Measurements from ENCODE around the gene ALDH7A1.

The ALDH7A1 gene

GRCh38 chr5:126508251-126508961 lies 86.6 kb downstream of the ALDH7A1 start:
- no peak for DNase-seq (ENCODE audit: low spot score)

- DNase-seq (ENCODE audit: low spot score): no peak
Observed at GRCh38 chr5:126506079-126506478, 88.9 kb downstream of the ALDH7A1 start.

GRCh38 chr5:126503602-126504104 lies 91.4 kb downstream of the ALDH7A1 start:
- DNase-seq (ENCODE audit: low spot score): no peak

GRCh38 chr5:126501448-126501847 lies 93.6 kb downstream of the ALDH7A1 start:
- no peak for DNase-seq (ENCODE audit: low spot score)

- no peak for DNase-seq (ENCODE audit: low spot score)
Observed at GRCh38 chr5:126499853-126500342, 95.1 kb downstream of the ALDH7A1 start.

GRCh38 chr5:126499278-126499677 lies 95.7 kb downstream of the ALDH7A1 start:
- DNase-seq (ENCODE audit: low spot score): no peak

GRCh38 chr5:126497506-126497905 lies 97.5 kb downstream of the ALDH7A1 start:
- DNase-seq (ENCODE audit: low spot score): no peak

GRCh38 chr5:126494393-126494792 lies 100.6 kb downstream of the ALDH7A1 start:
- no peak for DNase-seq (ENCODE audit: low spot score)

- no peak for DNase-seq (ENCODE audit: low spot score)
Observed at GRCh38 chr5:126492939-126493338, 102.1 kb downstream of the ALDH7A1 start.

- no peak for DNase-seq (ENCODE audit: low spot score)
Observed at GRCh38 chr5:126490167-126490940, 104.7 kb downstream of the ALDH7A1 start.

GRCh38 chr5:126488443-126489065 lies 106.5 kb downstream of the ALDH7A1 start:
- no peak for DNase-seq (ENCODE audit: low spot score)

GRCh38 chr5:126487596-126487995 lies 107.4 kb downstream of the ALDH7A1 start:
- no peak for DNase-seq (ENCODE audit: low spot score)

- DNase-seq (ENCODE audit: low spot score): no peak
Observed at GRCh38 chr5:126486332-126486731, 108.7 kb downstream of the ALDH7A1 start.

- DNase-seq (ENCODE audit: low spot score): no peak
Observed at GRCh38 chr5:126484253-126484652, 110.8 kb downstream of the ALDH7A1 start.

GRCh38 chr5:126483156-126483555 lies 111.9 kb downstream of the ALDH7A1 start:
- DNase-seq (ENCODE audit: low spot score): no peak

- no peak for DNase-seq (ENCODE audit: low spot score)
Observed at GRCh38 chr5:126482591-126482990, 112.4 kb downstream of the ALDH7A1 start.

GRCh38 chr5:126481243-126481642 lies 113.8 kb downstream of the ALDH7A1 start:
- no peak for DNase-seq (ENCODE audit: low spot score)
